Hepatic stellate cell (primary cell): ENCODE results near the gene ADAM8.

Source experiments
- DNase-seq: peaks from one replicate; pipeline ENCODE4 v3.0.0; 2011; ENCODE audit warnings: low spot score

ADAM8 gene

GRCh38 chr10:133281628-133282372 lies 5.1 kb upstream of the ADAM8 start:
- no peak for DNase-seq

- DNase-seq: no peak
These were observed 4.4 kb upstream of the ADAM8 start for GRCh38 chr10:133281084-133281483.

DNA sequence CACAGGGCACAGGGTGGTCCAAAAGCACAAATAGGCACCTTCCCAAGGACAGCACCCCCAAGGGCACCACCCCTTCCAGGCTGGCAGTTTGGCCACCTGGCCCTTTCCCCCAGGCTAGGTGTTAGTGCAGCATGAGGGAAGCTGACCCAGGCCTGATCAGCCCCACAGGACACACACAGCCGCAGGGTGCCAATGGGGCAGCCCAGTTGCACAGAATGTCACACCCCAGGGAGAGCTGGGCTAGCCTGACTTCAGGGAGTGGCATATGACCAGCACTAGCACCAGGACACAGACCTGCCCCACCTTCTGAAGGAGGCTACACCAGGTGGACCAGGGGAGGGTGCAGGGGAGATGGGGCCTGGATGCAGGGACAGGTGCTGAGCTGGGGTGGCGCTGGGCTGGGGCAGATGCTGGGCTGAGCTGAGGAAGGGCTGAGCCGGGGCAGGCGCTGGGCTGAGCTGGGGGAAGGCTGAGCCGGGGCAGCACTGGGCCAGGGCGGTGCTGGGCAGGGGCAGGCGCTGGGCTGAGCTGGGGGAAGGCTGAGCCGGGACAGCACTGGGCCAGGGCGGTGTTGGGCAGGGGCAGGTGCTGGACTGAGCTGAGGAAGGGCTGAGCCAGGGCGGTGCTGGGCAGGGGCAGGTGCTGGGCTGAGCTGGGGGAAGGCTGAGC lies 3.9 kb upstream of the ADAM8 start:
- no peak for DNase-seq

- no peak for DNase-seq
These were observed 2.9 kb upstream of the ADAM8 start for GRCh38 chr10:133279326-133280226.

DNA sequence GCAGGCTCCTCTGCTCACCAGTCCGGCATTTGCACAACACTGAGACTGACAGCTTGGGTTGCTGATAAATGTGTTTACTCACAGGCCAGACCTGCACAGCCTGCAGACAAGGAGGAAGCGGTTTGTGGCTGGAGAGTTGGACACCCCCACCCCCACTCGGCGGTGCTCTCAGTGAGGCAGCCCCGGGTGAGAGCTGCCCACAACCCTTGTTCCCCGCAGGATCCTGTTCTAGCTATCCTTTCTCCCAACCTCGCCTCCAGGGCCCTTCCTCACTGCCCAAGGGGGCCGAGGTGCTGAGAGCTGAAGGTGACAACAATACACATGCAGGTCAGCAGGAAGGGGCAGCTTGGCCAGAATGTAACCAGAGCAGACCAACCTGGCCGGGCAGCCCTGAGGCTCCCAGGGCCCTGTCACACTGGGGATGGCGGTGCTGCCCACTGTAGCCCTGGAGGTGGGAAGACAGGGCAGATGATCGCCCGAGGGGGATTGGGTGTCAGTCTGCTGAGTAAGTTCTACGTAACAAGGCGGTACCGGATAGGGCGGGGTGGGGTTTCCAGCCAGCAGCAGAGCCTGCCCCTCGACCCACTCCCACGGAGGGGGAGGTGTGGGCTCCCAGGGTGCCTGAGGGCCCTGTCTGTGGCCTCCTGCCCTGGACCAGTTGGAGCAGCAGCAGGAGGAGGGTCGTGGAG lies 2.1 kb upstream of the ADAM8 start:
- DNase-seq: no peak

DNA sequence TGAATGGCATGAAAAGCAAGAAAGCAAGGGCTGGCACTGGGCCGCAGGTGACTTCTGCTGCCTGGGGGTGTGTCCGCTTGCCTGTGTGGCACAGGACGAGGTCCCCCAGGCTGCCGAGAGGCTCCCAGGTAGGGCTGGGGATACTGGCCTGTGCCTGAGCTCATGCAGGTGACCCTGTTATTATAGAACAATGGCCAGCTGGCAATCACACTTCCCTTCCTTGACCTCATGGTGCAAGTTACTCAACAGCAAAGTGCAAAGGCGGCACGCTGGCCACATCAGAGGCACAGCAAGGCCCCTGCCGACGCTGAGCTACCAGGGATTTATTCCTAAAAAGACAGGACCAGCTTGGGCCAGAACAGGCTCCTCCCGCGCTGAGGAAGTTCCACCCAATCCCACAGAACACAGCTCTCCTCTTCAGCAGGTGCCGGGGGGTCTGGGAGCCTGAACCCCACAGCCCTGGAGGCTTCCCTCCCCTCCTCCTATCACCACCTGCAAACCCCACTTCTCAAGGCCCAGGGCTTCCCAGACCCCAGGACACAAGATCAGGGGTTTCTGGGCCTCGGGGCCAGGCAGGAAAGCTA lies 1.4 kb upstream of the ADAM8 start:
- no peak for DNase-seq

DNA sequence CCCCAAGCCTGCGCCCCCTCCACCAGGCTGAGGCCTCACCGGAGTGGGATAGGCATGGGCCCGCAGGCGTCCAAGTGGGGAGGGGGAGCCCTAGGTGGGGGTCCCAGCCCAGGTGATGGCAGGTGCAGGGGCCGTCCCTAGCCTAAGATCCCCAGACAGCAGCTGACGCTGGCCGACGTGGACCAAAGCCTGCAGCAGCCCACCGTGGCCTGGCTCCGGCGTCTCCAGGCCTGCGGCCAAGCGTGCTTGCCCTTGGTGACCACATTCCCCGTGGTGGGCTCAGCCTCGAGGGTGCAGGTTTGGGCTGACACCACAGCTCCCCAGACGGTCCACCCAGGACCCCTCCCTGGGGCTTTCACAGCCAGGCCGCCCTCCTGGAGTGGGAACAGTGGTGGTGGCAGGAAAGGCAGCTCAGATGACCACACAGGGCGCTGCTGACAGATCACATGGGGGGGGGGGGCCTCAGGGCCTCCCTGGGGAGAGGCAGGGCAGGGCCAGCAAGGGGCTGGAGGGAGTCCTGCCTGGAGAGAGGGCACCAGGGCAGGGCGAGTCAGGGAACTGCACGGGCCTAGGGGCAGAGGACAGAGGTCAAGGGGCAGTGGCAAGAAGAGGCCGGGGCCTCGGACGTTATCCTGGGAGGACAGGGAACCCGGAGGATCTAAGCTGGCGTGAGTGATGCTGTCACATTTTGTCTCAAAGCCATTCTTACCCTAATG lies 767 bp upstream of the ADAM8 start:
- no peak for DNase-seq

DNA sequence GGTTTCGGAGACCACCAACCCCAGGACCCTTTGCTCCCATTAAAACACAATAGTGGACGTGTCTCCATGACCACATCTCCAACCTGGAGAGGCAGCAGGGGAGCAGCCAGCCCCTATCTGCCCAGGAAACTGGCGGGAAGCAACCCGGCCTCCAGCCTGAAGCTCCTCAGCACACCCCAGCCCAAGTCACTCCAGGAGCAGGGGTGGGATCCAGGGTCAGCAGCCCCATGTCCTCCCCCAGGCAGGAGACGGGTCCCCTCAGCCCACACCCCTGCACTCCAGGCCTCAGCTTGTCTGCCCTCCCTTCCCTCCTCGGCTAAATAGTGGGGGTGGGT lies 601 bp downstream of the ADAM8 start:
- DNase-seq: no peak

GRCh38 chr10:133275684-133276092 lies 980 bp downstream of the ADAM8 start:
- DNase-seq: no peak

DNA sequence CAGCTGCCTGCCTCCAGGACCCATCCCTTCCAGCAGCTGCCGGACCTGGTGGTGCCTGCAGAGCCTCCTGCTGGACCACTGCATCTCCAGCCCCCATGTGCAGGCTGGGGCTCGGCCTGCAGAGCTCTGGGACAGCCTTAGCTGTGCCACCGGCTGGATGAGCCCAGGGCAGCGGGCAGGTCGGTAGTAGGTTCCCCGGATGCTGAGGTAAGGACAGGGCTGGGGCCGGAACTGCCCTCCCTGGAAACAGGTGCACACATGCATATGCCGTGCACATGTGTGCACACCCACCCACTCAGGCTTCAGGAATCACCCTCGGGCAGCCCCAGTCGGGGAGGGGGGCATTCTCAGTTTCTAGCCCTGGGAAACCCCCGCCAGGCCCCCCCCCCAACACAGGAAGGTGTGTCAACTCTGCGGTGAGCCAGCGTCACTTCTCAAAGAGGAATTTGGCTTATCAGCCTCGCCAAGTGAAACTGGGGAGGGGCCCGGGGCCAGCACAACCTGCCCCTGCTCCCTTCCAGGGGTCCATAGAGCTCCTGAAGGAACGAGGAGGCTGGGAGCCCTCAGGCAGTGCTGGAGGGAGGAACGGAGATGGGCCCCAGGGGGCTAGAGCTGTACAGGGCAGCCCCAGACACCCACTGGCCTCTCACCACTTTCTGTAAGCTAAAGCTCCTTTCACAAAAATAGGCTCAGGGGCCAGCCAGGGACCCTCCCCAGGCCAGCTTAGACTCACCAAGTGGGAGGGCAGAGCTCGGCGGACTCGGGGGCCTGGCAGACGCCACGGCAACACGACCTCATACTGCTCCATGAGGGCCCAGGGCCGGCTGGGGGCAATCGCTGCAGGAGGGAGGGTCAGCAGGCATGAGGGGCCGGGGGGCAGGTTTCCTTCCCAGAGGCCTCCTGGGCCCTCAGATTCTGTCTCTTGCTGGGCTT lies 1.7 kb downstream of the ADAM8 start:
- DNase-seq: no peak

DNA sequence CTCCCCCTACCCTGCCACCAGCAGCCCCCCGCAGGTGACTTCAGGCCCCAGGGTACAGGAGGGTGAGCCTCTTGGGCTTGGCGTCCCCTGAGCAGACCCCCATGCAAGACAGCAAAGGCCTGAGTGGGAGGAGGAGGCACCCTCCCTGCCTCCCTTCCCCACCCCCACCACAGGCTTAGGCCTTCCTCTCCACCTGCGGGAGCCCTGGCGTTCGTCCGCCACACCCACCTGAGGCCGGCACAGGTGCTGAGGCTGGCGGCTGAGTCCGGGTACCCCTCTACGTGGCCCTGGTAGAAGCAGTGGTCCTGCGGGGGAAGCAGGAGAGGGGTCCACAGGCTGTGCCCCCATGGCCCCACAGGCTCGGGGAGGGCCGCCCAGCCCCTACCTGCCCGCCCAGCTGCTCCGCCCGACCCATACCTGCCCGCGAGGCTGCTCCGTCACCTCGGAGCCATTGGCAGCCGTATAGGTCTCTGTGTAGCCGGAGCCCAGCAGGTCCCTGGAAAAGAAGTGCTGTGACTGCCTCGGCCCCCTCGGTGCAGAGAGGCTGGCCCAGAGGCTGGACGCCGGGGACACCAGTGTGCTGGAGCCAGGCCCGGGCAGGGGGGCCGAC lies 3.0 kb downstream of the ADAM8 start:
- DNase-seq: no peak

- DNase-seq: no peak
These were observed 3.7 kb downstream of the ADAM8 start for GRCh38 chr10:133272964-133273420.

DNA sequence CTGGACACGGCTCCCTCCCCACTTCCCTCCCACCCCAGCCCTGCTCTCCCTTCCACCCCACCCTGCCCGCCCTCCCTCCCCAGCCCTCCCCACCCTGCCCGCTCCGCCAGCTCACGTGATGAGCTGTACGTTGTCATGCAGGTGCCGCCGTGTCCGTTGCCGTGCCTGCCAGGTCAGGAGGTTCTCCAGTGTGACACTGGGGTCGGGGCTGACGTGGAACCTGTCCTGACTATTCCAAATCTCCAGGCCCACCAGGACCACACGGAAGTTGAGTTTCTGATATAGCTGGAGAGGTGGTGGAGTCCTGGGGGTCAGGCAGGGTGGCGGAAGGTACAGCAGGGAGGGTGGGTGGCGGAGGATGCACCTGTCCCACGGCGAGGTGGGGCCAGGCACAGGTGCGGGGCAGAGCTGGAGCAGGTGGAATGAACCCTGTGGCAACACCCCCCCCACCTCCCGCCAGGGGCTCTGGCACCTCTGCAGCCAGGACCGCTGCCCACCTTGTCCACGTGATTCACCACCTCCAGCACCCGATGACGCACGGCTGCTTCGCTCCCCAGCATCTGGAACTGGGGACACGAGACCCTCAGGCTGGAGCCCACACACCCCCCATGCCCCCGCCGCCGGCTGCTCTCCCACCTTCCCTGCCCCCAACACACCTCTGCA lies 4.2 kb downstream of the ADAM8 start:
- DNase-seq: no peak

DNA sequence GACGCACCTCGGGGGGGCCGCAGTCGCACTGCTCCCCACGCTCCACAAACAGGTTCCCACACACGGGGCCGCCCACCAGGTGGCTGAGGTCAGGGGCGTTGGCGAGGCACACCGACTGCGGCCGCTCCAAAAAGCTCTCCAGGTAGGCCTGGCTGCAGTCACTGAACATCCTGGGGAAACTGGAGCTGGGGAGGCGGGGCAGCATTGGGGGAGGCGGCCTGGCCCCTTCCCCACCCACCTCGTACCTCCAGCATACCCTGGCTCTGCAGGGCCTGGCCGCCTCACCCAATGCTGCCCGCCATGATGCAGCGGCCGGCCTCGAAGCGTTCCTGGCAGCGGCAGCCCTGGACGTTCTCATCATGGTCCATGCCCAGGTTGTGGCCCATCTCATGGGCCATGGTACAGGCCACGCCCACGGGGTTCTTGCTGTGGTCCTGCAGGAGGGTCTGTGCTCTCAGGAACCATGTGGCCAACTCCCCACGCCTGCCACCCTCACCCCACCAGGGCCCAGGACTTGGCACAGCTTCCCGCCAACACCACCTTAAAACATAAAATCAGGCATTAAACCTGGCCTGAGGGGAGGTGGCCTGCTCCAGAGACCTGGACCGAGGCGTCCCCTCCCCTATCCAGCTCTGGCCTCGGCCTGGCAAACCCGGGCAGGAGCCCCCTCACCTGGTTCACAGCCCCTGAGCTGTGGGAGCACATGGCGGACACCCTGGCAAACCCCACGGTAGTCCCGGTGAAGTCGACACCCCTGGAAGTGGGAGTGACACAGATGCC lies 5.0 kb downstream of the ADAM8 start:
- DNase-seq: no peak

DNA sequence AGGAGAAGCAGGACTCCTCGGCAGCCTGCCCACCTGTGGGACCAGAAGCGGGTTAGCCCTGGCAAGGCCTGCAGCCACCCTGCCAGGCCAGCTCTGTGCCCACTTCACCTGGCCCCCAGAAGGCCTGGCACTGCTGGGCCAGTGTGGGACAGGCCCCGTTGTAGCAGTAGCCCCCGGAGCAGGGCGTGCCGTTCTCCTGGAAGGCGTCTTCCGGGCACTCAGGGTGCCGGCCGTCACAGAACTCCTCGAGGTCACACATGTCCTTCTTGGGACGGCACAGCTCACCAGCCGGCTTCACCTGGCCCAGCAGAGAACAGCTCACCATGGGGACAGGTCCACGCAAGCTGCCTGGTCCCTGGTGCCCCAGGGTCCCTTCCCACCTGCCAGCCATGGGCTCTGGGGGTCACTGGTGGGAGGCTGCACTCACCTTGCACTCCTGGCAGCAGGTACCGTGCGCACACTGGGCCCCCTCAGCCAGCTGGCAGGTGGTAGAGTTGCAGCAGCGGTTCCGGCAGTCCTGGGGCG lies 5.8 kb downstream of the ADAM8 start:
- DNase-seq: no peak

DNA sequence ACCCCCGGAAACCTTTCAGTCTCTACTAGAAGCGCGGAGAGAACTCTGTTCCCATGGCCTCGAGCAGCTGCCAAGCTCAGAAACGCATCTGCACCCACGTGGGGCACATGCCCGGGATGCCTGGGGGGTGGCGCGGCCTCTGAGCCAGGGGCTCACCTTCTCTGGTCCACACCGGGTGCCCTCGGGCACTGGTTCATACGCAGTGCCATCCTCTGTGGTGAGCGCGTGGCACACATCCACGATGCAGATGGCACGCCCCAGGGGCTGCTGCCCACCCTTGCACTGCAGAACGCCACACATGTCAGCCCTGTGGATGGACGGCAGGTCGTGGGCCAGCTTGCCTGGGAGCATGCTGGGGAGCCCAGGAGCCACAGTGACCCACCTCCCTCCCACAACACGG lies 6.5 kb downstream of the ADAM8 start:
- no peak for DNase-seq

DNA sequence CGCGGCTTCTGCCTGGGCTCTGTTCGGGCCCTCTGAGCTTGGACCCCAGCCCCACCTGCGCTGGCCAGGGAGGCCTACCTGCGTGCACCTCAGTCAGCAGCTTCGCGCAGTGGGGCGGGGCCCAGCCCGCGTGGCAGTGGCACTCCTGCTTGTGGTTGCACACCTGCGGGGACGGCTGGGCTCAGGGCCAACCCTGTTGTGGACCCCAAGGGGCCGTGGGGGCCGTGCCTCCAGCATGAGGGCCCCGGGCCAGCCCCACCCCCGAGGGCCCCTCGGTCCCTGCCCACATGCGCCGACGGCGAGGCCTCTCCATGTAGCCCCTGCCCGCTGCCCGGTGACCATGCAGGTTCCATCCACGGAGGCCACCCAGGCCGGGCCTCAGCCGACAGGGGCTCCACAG lies 7.3 kb downstream of the ADAM8 start:
- no peak for DNase-seq

DNA sequence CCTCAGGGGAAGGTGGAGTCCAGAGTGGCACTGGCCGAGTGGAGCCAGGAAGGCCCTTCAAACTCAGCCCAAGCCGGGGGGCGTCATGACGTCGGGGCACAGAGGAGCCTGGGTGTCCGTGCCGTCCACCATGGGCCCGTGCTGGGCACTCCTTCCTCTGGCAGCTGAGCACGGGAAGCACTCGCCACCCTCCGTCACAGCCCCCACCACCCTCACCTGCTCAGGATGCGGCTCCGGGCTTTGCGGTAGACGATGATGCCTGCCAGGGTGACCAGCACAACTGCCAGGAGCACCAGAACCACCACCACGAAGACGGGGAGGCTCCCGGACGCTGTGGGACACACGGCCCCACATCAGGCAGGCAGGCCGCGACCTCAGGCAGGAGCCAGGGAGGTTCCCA lies 8.1 kb downstream of the ADAM8 start:
- DNase-seq: no peak
